NCI-H226 (cell line): ENCODE measurements around the gene FBXL16.
"Not testable (repeated sequence)": the region's sequence is repeated elsewhere in the genome, so short reads cannot be mapped to it uniquely, and the experiment has no call there.

Experiments used
- DNase-seq: peaks from one replicate; pipeline ENCODE4 v3.0.0-alpha.2; 2015

The FBXL16 gene

GRCh38 chr16:709566-710499 is 4.2 kb upstream of the FBXL16 start:
- DNase-seq, result peak; percentile 48

DNA sequence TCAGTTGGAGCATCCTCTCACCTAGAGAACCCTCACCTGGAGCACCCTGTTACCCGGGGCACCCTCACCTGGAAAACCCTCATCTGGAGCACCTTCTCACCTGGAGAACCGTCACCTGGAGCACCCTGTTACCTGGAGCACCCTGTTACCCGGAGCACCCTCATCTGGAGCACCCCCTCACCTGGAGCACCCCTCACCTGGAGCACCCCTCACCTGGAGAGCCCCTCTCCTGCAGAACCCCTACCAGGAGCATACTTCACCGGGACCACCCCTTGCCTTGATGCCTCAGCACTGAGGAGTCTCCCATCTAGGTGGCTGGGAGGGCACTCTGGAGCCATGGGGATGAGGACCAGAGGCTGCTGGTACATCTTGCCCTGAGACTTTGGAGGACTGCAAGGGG is 3.4 kb upstream of the FBXL16 start:
- DNase-seq, result no peak

DNA sequence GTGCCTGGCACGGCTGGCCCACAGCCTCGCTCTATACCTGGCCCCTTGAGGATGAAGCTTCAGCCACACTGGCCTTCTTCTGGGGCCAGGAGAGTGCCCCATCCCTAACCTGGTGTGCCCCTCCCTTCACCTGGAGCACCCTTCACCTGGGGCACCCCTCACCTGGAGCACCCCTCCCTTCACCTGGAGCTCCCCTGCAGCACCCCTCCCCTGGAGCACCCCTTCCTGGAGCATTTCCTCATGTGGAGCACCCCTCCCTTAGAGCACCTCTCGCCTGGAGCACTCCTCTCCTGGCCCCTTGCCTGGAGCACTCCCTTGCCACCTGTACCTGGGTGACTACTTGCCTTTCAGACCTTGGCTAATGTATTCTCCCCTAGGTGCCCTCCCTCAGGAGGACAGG is 2.4 kb upstream of the FBXL16 start:
- no peak for DNase-seq

GRCh38 chr16:707062-707538 is 1.5 kb upstream of the FBXL16 start:
- no peak for DNase-seq

- DNase-seq, result no peak
These were observed 824 bp upstream of the FBXL16 start for GRCh38 chr16:706189-707061.

DNA sequence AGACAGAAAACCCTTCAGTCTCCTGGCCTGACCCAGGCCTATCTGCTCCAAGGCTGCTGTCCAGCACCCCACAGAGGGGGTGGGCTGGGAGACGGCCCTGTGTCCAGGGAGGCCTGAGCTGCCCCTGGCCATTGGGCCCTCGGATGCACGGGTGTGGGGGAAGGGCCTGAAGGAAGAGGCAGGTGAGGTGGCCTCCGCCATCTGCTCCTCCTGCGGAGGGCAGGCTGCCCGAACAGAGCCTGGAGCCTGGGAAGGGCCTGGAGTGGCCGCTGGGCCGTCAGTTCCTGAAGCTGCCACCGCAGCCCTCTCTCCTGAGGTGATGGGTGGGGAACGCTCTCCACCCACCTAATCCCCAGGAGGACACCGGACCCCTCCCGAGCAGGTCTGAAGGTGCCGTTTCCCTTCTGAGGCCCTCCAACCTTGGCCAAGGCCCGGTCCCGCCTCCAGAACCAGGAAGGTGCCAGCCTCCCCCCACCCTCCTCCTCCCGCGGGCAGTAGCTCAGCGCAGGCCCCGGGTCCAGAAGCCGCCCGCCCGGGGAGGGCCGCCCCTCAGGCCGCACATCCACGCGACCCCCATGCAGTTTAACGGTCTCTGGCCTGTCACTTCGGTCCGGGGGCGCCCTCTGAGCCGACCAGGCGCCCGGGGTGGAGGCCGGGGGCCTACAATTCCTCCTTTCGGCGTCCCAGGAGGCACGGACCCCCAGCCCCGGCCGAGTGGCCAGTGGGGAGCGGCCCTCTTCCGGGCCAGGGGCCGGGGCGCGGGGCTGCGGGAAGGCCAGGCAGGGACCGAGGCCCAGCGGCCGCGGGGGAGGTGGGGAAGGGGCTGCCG is 835 bp downstream of the FBXL16 start:
- peak; percentile 1 for DNase-seq

- no peak for DNase-seq
These were observed 1.6 kb downstream of the FBXL16 start for GRCh38 chr16:704047-704446.

GRCh38 chr16:703406-703805 is 2.2 kb downstream of the FBXL16 start:
- no peak for DNase-seq

DNA sequence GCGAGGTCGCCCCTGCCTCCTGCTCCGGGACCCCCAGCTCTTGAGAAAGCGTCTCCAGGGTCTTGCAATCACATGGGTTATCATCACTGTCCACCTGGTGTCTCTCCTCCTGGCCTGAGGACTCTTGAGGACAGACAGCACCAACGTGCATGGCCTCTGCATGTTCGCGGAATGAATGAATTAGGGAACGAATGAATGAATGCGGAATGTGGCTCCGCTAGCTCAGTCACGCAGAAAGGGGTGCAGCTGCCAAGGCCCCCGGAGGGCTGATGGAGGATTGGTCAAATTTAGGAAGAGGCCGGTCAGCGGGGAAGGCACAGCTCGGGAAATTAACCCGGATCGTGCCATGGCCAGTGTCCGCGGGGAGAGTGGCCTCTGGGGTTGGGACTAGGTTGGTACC is 3.3 kb downstream of the FBXL16 start:
- no peak for DNase-seq

DNA sequence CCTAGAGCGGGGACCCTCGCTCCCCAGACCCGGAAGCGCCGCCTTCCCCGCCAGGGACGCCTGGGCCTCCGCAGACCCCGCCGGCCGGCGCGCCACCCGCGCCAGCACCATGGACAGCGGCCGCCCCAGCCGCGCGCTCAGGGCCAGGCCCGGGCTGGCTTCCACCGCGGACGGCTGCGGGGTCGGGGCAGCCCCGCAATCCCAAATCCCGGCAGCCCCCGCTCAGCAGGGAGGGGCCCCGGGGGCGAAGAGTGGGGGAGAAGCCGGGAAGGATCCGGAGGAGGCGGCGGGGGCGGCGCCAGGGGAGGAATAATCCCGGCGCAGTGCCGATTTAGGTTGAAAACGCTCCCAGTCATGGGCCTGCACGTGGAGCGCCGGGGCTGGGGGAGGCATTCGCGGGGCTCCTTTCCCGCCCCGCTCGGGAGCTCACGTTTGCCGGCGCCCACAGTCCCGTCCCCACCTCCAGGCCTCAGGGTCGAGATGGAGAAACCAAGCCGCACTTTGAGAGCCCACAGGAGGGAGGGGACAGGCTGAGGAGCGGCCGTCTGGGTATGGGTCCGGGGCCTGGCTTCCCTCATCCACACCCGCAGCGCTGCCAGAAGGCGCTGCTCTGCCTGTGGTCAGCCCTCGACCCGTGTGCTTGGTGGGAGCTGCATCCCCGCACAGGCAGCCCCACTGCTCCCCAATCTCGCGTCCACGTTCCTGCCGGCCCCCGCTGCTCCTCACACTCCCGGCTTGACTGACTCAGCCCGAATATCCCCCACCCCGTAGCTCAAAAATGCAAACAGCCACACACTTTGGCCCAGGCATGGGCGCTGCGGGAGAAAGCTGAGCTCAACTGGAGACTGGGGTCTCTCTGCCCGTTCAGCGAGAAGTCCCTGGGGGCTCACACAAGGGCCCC is 4.7 kb downstream of the FBXL16 start:
- no peak for DNase-seq

GRCh38 chr16:698911-699671 is 6.5 kb downstream of the FBXL16 start:
- no peak for DNase-seq

- DNase-seq, result peak; percentile 81
These were observed 10.1 kb downstream of the FBXL16 start for GRCh38 chr16:695355-696089.

- no peak for DNase-seq
These were observed 10.7 kb downstream of the FBXL16 start for GRCh38 chr16:694863-695354.

DNA sequence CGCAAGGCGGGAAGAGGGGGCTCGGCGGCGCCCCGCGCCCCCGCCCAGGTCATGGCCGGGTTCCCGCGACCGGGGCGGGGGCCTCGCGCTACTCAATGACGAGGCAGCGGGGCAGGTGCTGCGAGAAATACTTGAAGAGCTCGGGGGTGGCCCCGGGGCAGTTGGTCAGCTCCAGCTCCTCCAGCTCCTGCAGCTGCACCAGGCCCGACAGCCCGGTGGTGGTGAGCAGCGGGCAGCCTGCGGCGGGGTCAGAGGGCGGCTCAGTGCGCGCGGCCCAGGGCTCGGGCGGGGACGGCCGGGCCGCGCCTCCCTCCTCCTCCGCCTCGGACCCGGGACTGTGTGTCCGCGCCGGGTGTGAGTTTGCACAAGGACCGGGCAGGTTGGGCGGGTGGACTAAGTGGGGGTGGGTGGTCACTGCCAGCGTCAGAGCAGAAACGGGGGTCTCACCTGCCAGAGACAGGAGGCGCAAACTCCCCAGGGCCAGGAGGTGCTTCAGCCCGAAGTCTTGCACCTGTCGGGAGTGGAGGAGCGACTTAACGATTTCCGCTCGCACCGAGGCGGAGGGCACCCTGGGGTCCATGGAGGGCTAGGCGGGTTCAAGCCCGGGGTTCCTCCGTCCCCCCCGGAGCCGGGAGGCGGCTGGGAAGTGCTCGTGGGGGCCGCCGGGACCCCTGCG is 11.3 kb downstream of the FBXL16 start:
- DNase-seq, result no peak

DNA sequence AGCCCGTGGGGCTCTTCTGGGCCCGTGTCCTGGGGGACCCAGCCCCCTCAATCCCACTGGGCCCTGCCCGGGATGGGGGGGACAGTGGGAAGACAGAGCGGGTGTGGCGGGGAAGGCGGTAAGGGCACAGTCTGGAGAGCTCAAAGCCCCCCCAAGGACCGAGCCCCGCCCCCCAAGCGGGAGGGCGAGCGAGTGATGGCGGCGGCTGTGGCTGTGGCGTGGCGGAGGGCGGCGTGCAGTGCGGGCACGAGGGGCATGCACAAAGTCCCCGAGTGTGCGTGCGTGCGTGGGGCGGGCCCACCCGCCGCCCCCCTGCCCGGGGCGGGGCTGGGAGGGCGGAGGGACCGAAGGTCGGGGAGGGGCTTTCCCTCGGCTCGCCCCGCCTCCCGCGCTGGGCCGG is 11.8 kb downstream of the FBXL16 start:
- DNase-seq, result no peak

- DNase-seq, result no peak
These were observed 12.2 kb downstream of the FBXL16 start for GRCh38 chr16:693364-693763.

DNA sequence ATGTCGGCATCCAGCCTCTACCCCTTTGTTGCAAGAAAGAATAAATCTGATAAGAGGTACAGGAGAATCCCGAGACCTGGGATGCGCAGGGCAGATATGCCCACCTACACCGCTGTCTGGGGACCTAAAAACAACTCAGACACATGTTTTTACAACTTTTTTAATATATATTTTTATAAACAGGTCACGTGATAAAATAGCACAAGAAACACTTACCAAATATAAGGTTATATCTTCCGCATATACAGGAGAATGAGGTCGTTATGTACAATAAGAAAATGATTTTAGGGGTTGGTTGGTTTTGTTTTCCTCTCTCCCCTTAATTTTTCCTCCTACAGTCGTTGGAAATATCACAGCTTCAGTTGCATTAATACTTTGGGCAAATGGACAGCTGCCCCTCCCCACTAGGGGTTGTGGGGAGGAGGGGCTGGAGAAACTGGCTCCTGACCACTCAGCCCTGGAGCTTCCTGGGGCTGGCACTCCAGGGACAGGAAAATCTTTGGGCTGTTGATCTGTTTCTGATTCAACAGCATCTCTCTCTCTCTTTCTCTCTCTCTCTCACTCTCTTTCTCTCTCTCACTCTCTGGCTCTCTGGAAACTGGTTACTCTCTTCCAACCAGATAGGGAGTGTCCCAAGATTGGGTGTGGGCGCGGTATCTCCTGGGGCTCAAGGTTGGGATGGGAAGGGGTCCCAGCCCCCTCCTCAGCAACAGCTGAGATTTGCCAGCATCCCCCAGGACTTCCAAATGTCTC is 13.1 kb downstream of the FBXL16 start:
- no peak for DNase-seq

DNA sequence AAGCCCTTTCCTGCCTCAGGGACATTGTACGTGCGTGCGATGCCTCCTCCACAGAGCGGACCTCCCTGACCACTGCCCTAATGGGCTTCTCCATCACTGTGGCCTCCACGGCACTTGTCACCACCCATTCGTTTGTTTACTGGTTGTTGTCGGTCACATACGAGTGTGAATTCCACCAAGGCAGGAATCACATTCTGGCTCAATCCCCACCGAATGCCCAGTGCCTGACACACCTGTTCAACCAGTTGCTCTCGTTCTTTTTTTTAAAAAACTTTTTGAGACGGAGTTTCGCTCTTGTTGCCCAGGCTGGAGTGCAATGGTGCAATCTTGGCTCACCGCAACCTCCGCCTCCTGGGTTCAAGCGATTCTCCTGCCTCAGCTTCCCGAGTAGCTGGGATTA is 14.4 kb downstream of the FBXL16 start:
- not testable (repeated sequence) for DNase-seq
